Suprapubic skin (tissue), 3 donors: ENCODE measurements around the gene RAB5IF.

Source experiments
- CTCF ChIP-seq, 2 donors: fragments of 200-600 bp in 1 of 2; fragments of 450-650 bp in 1 of 2; sonication (generic) in 1 of 2; IDR thresholded peaks; one replicate each; pipeline ENCODE4 v1.5.1; 2016 to 2019; ENCODE audit warnings: antibody characterized with exemption in 2 of 2, mild to moderate bottlenecking in 1 of 2, moderate library complexity in 1 of 2
- POLR2A ChIP-seq, 2 donors: fragments of 450-650 bp; IDR thresholded peaks; one replicate each; pipeline ENCODE4 v1.6.1; 2017; ENCODE audit warnings: antibody characterized with exemption in 2 of 2, mild to moderate bottlenecking in 2 of 2, moderate library complexity in 2 of 2

GRCh38 chr20:36624944-36625324 is 19.4 kb downstream of the RAB5IF start:
- no peak for TF ChIP-seq POLR2A (IDR thresholded peaks at IDR 0.05)
- no peak for TF ChIP-seq CTCF (IDR thresholded peaks at IDR 0.05)
